ENCODE data around the gene RNF213. TPM values are rescaled to one million over a fixed set of nuclear protein-coding genes. Genes with fewer than 3 reads are reported as not detected.

The RNF213 gene
- total and polyA plus RNA-seq, 12 donors = 51.1 to 182 (median 122) TPM

- Histone ChIP-seq H3K4me1 (replicated peaks in 1 of 2) (peaks cover 0 to 12% of the 10 kb centered on the region in 2 donors), H3K27ac (no peak overlapping the region), H3K27me3 (no peaks in the 10 kb centered on the region), H3K9me3 (replicated peaks in 1 of 3) (no peaks in the 10 kb centered on the region), H3K36me3 (replicated peaks in 1 of 2) (no peaks in the 10 kb centered on the region), H3K4me3 (no peak overlapping the region)
- no peak for DNase-seq
- no peak for TF ChIP-seq POLR2A (IDR thresholded peaks at IDR 0.05)
- TF ChIP-seq CTCF (IDR thresholded peaks at IDR 0.05) = no peak
- 92 to 95% (median 93%) methylated on average over 10 to 11 of the region's 11 CpGs for WGBS, 4 donors
- intact Hi-C loops (cut with DNase I) = loop anchor here (5.0 to 10.0 kb wide), 4 partner anchors 44 to 554 kb away; no protein-coding TSS in a partner anchor
Measured at GRCh38 chr17:80428796-80429195, 168.1 kb downstream of the RNF213 start.

DNA sequence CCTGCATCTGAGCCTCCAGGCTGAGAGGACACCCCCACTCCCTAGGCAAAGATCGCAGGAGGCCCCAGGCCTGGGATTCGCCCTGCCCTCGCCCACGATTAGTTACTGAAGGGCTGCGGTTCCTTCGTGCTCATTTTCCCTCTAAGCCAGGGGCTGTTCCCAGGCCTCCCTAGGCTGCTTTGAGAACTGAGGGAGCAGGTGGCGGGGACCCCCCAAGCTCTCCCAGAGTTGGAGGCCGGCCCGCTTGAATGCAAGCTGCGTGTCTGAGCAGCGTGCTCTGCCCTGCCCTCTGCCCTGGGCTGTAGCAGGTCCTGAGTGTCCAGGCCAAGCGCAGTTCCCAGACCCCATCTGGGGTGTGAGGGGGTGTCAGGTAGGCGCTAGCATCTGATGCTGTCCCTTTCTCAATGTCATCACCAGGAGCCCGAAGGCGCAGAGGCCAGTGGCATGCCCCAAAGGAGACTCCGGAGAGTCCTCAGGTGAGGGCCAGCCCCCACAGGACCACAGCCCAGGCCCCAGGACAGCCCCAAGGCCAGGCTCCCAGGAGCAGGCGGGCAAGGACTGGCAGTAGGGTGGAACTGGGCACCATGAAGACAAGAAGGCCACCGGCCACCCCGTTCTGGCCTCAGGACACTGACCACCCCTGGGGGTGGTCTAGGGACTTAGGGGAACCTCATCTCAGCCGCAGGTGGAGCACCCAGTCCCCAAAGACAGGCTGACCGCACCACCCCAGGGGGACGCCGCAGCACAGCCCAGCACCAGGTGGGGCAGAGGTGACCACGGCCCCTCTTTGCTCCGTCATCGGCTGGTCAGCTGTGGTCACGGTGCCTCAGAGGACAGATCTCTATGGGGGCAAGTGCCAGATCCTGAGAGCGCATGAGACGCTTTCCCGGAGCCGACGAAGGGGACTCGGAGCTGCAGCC, 169.0 kb downstream of the RNF213 start:
- peaks cover 0 to 12% of the 10 kb centered on the region in 2 donors for H3K4me1 ChIP-seq (replicated peaks in 1 of 2)
- intact Hi-C loops (cut with DNase I) = loop anchor here (5.0 to 10.0 kb wide), 4 partner anchors 43 to 553 kb away; no protein-coding TSS in a partner anchor
- H3K9me3 ChIP-seq (replicated peaks in 1 of 3) = no peaks in the 10 kb centered on the region
- DNase-seq = no peak
- no peak overlapping the region for H3K27ac ChIP-seq
- 93 to 96% (median 95%) methylated on average over 13 to 33 of the region's 33 CpGs for WGBS, 4 donors
- no peaks in the 10 kb centered on the region for H3K27me3 ChIP-seq
- H3K4me3 ChIP-seq = no peak overlapping the region
- TF ChIP-seq CTCF (IDR thresholded peaks at IDR 0.05) (no peak), POLR2A (IDR thresholded peaks at IDR 0.05) (no peak)
- no peaks in the 10 kb centered on the region for H3K36me3 ChIP-seq (replicated peaks in 1 of 2)

DNA sequence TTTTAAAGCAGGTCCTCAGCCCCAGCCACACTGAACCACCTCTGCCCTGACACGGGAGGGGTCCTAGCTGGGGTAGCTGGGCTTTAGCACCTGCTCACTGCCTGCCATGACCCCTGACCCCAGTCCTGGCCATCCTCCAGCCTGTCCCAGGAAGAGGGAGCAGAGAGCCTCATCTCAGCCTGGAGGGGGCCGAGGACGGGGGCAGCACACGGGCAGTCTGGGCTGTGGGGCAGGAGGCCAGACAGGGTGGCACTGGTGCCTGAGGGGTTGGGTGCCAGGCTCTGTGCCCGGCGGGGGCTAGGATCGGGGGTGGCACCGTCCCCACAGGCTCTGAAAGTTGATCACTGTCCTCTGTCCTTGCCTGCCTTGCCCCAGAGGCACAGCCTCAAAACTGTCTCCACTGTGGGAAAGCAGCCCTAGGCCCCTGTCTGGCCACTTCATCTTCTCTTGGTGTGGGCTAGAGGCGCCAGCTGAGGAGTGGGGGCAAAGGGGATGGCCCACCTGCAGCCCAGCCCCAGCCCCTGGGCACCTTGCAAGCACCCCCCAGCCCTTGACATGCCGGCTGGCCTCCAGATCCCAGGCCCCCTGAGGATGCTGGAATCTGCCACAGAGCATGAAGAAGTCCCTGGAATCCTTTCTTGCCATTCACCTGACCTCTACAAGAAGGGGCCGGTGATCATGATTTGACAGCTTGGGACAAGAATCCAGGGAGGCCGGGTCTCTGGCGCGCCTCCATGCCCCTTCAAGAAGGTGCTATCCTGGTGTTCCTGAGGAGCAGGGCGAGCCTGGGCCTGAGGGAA, 170.0 kb downstream of the RNF213 start:
- intact Hi-C loops (cut with DNase I) = no loop called here
- TF ChIP-seq POLR2A (IDR thresholded peaks at IDR 0.05) (no peak), CTCF (IDR thresholded peaks at IDR 0.05) (no peak)
- Histone ChIP-seq H3K4me1 (replicated peaks in 1 of 2) (peaks cover 0 to 12% of the 10 kb centered on the region in 2 donors), H3K27ac (no peak overlapping the region), H3K27me3 (no peaks in the 10 kb centered on the region), H3K4me3 (no peak overlapping the region), H3K36me3 (replicated peaks in 1 of 2) (no peaks in the 10 kb centered on the region), H3K9me3 (replicated peaks in 1 of 3) (no peaks in the 10 kb centered on the region)
- WGBS, 4 donors = 65 to 81% (median 77%) methylated on average over 6 to 15 of the region's 15 CpGs
- no peak for DNase-seq

All from adrenal gland (tissue), 12 donors.